GM23338 (cell line): ENCODE measurements around the gene GPD1L. TPM values are rescaled to one million over a fixed set of nuclear protein-coding genes. Genes with fewer than 3 reads are reported as not detected.
A peak's percentile ranks its signal among the peaks of the same experiment; 100 is the strongest.

ENCODE experiments used
- ATAC-seq: fragments of 200-7000 bp; cut with Tn5 transposase; 3 replicates; pipeline ENCODE4 v1.9.1; 2020
- DNase-seq: peaks from one replicate; pipeline ENCODE4 v3.0.0-alpha.2; 2015; ENCODE audit warnings: low spot score
- H2AFZ ChIP-seq: fragments of 200-600 bp; sonication (generic); 2 replicates; pipeline ENCODE4 v1.8.0; 2016; ENCODE audit warnings: antibody characterized with exemption, mild to moderate bottlenecking, moderate library complexity
- H3F3A ChIP-seq: fragments of 200-600 bp; sonication (generic); replicated peaks from 2 replicates; pipeline ENCODE4 v1.8.0; 2017; ENCODE audit warnings: antibody characterized with exemption, mixed run types, low read depth
- H3K27ac ChIP-seq: fragments of 200-600 bp; sonication (generic); 2 replicates; pipeline ENCODE4 v1.6.1; 2016; ENCODE audit warnings: low read depth
- H3K27me3 ChIP-seq: fragments of 200-600 bp; sonication (generic); 2 replicates; pipeline ENCODE4 v1.8.0; 2016; ENCODE audit warnings: mild to moderate bottlenecking, mixed run types, moderate library complexity; ENCODE audit not compliant: insufficient read depth
- H3K36me3 ChIP-seq: fragments of 200-600 bp; sonication (generic); 2 replicates; pipeline ENCODE4 v1.8.0; 2016; ENCODE audit warnings: mild to moderate bottlenecking; ENCODE audit not compliant: insufficient read depth
- H3K4me1 ChIP-seq: fragments of 200-600 bp; sonication (generic); 2 replicates; pipeline ENCODE4 v1.8.0; 2016; ENCODE audit warnings: mild to moderate bottlenecking, moderate library complexity; ENCODE audit not compliant: insufficient read depth
- H3K4me2 ChIP-seq: fragments of 200-600 bp; sonication (generic); 2 replicates; pipeline ENCODE4 v1.7.1; 2017; ENCODE audit warnings: mixed run types
- H3K4me3 ChIP-seq: fragments of 200-600 bp; sonication (generic); 2 replicates; pipeline ENCODE4 v1.6.1; 2016; ENCODE audit warnings: mixed run types
- H3K79me2 ChIP-seq: fragments of 200-600 bp; sonication (generic); replicated peaks from 2 replicates; pipeline ENCODE4 v1.8.0; 2017; ENCODE audit warnings: mild to moderate bottlenecking; ENCODE audit not compliant: insufficient read depth
- H3K9me2 ChIP-seq: fragments of 200-600 bp; sonication (generic); 2 replicates; pipeline ENCODE4 v1.8.0; 2017; ENCODE audit not compliant: insufficient read depth
- H4K20me1 ChIP-seq: fragments of 200-600 bp; sonication (generic); replicated peaks from 2 replicates; pipeline ENCODE4 v1.8.0; 2017; ENCODE audit warnings: mild to moderate bottlenecking; ENCODE audit not compliant: insufficient read depth
- H3K27ac Mint-ChIP-seq: 2 replicates; pipeline ENCODE4 v1.8.0; 2020; ENCODE audit warnings: inconsistent platforms, mild to moderate bottlenecking, moderate library complexity, mixed read lengths
- H3K27me3 Mint-ChIP-seq: 3 replicates; pipeline ENCODE4 v1.8.0; 2022; ENCODE audit warnings: low read depth, mild to moderate bottlenecking, moderate library complexity, mixed read lengths, inconsistent platforms; ENCODE audit not compliant: insufficient read depth, poor library complexity
- H3K36me3 Mint-ChIP-seq: 3 replicates; pipeline ENCODE4 v1.8.0; 2021; ENCODE audit warnings: low read depth, mild to moderate bottlenecking, inconsistent platforms, moderate library complexity, mixed read lengths
- H3K4me1 Mint-ChIP-seq: 3 replicates; pipeline ENCODE4 v1.8.0; 2020; ENCODE audit warnings: mild to moderate bottlenecking, inconsistent platforms, mixed read lengths
- H3K4me3 Mint-ChIP-seq: 3 replicates; pipeline ENCODE4 v1.8.0; 2021; ENCODE audit warnings: moderate library complexity, mild to moderate bottlenecking, inconsistent platforms, mixed read lengths
- H3K9me3 Mint-ChIP-seq: 3 replicates; pipeline ENCODE4 v1.8.0; 2020; ENCODE audit warnings: moderate library complexity, mild to moderate bottlenecking, inconsistent platforms, mixed read lengths
- CREB1 ChIP-seq: fragments of 250-450 bp; sonication (Bioruptor Pico); IDR thresholded peaks from 2 replicates; pipeline ENCODE4 v1.5.0; 2020; ENCODE audit warnings: low read depth, mild to moderate bottlenecking, moderate library complexity
- ETS1 ChIP-seq: IDR thresholded peaks from 2 replicates; pipeline ENCODE4 v1.6.1; 2016; ENCODE audit warnings: antibody characterized with exemption
- EZH2 ChIP-seq: fragments of 200-600 bp; sonication (generic); IDR thresholded peaks from one replicate; pipeline ENCODE4 v1.8.0; 2017; ENCODE audit warnings: antibody characterized with exemption, mild to moderate bottlenecking, low read depth; ENCODE audit not compliant: unreplicated experiment
- EZH2phosphoT487 ChIP-seq: fragments of 200-600 bp; sonication (generic); IDR thresholded peaks from one replicate; pipeline ENCODE4 v1.8.1; 2018; ENCODE audit warnings: antibody characterized with exemption; ENCODE audit not compliant: unreplicated experiment
- JUNB ChIP-seq: IDR thresholded peaks from one replicate; pipeline ENCODE4 v1.6.1; 2016; ENCODE audit warnings: antibody characterized with exemption; ENCODE audit not compliant: unreplicated experiment
- NANOG ChIP-seq: IDR thresholded peaks from 2 replicates; pipeline ENCODE4 v1.6.1; 2016; ENCODE audit warnings: antibody characterized with exemption, borderline replicate concordance
- POLR2AphosphoS5 ChIP-seq: IDR thresholded peaks from 2 replicates; pipeline ENCODE4 v1.6.1; 2016; ENCODE audit warnings: antibody characterized with exemption, low read depth
- STAT1 ChIP-seq: IDR thresholded peaks from one replicate; pipeline ENCODE4 v1.6.1; 2016; ENCODE audit warnings: antibody characterized with exemption; ENCODE audit not compliant: unreplicated experiment
- ZNF114 ChIP-seq: fragments of 250-450 bp; sonication (Bioruptor Pico); IDR thresholded peaks from 2 replicates; pipeline ENCODE4 v1.5.0; 2020; ENCODE audit warnings: mild to moderate bottlenecking, moderate library complexity
- ZNF331 ChIP-seq: fragments of 250-450 bp; sonication (Bioruptor Pico); IDR thresholded peaks from 2 replicates; pipeline ENCODE4 v1.5.0; 2020; ENCODE audit warnings: low read depth, mild to moderate bottlenecking, moderate library complexity
- polyA plus RNA-seq: library from polyadenylated mRNA; unstranded; fragments of >200 nt; fragmentation: Nextera tagmentation; extraction: Ambion mirVana; gene quantifications from 2 replicates; pipeline ENCODE4 v1.2.1, GENCODE V29; 2016
- total RNA-seq: library from RNA; depleted of rRNA; stranded (reverse); fragments of >200 nt; shearing (Covaris generic); gene quantifications from 2 replicates; pipeline ENCODE4 v1.2.3, GENCODE V29; 2014
- TF ChIP-seq, protein P1 (sequence below): IDR thresholded peaks from one replicate; pipeline ENCODE4 v1.6.1; 2018; ENCODE audit warnings: antibody characterized with exemption; ENCODE audit not compliant: unreplicated experiment
- TF ChIP-seq, protein P2 (sequence below), 2 experiments: fragments of 200-600 bp in 1 of 2; sonication (generic) in 1 of 2; conservative IDR thresholded peaks; 2 replicates each; pipeline versions ENCODE4 v1.5.1 to v1.6.1; 2016 to 2017; ENCODE audit warnings: antibody characterized with exemption in 2 of 2, low read depth in 2 of 2, mild to moderate bottlenecking in 2 of 2, moderate library complexity in 1 of 2

Gene GPD1L
- total and polyA plus RNA-seq, 2 experiments from 2014 or later, result 2.0 to 6.4 TPM

- TF ChIP-seq ETS1, result no peak
- TF ChIP-seq, protein P1, sequence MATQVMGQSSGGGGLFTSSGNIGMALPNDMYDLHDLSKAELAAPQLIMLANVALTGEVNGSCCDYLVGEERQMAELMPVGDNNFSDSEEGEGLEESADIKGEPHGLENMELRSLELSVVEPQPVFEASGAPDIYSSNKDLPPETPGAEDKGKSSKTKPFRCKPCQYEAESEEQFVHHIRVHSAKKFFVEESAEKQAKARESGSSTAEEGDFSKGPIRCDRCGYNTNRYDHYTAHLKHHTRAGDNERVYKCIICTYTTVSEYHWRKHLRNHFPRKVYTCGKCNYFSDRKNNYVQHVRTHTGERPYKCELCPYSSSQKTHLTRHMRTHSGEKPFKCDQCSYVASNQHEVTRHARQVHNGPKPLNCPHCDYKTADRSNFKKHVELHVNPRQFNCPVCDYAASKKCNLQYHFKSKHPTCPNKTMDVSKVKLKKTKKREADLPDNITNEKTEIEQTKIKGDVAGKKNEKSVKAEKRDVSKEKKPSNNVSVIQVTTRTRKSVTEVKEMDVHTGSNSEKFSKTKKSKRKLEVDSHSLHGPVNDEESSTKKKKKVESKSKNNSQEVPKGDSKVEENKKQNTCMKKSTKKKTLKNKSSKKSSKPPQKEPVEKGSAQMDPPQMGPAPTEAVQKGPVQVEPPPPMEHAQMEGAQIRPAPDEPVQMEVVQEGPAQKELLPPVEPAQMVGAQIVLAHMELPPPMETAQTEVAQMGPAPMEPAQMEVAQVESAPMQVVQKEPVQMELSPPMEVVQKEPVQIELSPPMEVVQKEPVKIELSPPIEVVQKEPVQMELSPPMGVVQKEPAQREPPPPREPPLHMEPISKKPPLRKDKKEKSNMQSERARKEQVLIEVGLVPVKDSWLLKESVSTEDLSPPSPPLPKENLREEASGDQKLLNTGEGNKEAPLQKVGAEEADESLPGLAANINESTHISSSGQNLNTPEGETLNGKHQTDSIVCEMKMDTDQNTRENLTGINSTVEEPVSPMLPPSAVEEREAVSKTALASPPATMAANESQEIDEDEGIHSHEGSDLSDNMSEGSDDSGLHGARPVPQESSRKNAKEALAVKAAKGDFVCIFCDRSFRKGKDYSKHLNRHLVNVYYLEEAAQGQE, result no peak
- TF ChIP-seq ZNF114, result no peak
- TF ChIP-seq, protein P2, sequence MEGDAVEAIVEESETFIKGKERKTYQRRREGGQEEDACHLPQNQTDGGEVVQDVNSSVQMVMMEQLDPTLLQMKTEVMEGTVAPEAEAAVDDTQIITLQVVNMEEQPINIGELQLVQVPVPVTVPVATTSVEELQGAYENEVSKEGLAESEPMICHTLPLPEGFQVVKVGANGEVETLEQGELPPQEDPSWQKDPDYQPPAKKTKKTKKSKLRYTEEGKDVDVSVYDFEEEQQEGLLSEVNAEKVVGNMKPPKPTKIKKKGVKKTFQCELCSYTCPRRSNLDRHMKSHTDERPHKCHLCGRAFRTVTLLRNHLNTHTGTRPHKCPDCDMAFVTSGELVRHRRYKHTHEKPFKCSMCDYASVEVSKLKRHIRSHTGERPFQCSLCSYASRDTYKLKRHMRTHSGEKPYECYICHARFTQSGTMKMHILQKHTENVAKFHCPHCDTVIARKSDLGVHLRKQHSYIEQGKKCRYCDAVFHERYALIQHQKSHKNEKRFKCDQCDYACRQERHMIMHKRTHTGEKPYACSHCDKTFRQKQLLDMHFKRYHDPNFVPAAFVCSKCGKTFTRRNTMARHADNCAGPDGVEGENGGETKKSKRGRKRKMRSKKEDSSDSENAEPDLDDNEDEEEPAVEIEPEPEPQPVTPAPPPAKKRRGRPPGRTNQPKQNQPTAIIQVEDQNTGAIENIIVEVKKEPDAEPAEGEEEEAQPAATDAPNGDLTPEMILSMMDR (conservative IDR thresholded peaks at IDR 0.05; ENCODE audit: low read depth in 2 of 2), result no peak
These were observed 80.5 kb downstream of the GPD1L start (continued) for GRCh38 chr3:32186876-32187275.

- peaks cover 20% of the 10 kb centered on the region; the same call in 2 of the 3 replicates for H3K4me1 Mint-ChIP-seq
- TF ChIP-seq, protein P2 (conservative IDR thresholded peaks at IDR 0.05; ENCODE audit: low read depth in 2 of 2), result no peak
- TF ChIP-seq NANOG, result no peak
- no peak for TF ChIP-seq JUNB
- TF ChIP-seq, protein P1, result no peak
- TF ChIP-seq CREB1 (CRISPR knock-in tag), result no peak
- TF ChIP-seq EZH2phosphoT487, result no peak
- no peak for TF ChIP-seq STAT1
- TF ChIP-seq EZH2, result no peak
- no peak for TF ChIP-seq ZNF114
- TF ChIP-seq POLR2AphosphoS5, result no peak
- no peak for TF ChIP-seq ZNF331 (CRISPR knock-in tag)
These were observed 83.3 kb downstream of the GPD1L start for GRCh38 chr3:32189693-32190092.

More at GRCh38 chr3:32189693-32190092, 83.3 kb downstream of the GPD1L start:
- Histone ChIP-seq H3K79me2 (no peaks in the 10 kb centered on the region), H3K9me2 (no peaks in the 10 kb centered on the region), H3F3A (no peaks in the 10 kb centered on the region), H3K4me1 (peaks cover 8% of the 10 kb centered on the region; the same call in 1 of the 2 replicates), H3K4me3 (no peak overlapping the region), H3K36me3 (no peaks in the 10 kb centered on the region), H3K4me2 (no peak overlapping the region), H3K27me3 (no peaks in the 10 kb centered on the region), H2AFZ (0 out of 2 replicates have a peak overlapping the region, but pooled peaks have one; percentile 53), H3K27ac (no peak overlapping the region), H4K20me1 (no peaks in the 10 kb centered on the region)
- DNase-seq (no peak), ATAC-seq (peak; percentile 47; the same call in 2 of the 3 replicates)
- no peak overlapping the region for H3K4me3 Mint-ChIP-seq
- no peaks in the 10 kb centered on the region for H3K9me3 Mint-ChIP-seq
- H3K27ac Mint-ChIP-seq, result no peak overlapping the region
- H3K36me3 Mint-ChIP-seq, result no peaks in the 10 kb centered on the region
- H3K27me3 Mint-ChIP-seq, result no peaks in the 10 kb centered on the region
